H1 (cell line): ENCODE measurements around the gene PDE8B. TPM values are rescaled to one million over a fixed set of nuclear protein-coding genes. Genes with fewer than 3 reads are reported as not detected.
"Not testable (repeated sequence)": the region's sequence is repeated elsewhere in the genome, so short reads cannot be mapped to it uniquely, and the experiment has no call there.

Source experiments
- CTCF ChIA-PET: fragments of 300-600 bp; sonication (Branson Sonifier 250); formaldehyde crosslinking; loops from one replicate; lab custom pipeline; 2021; ENCODE audit not compliant: partially characterized antibody; lab: Charles Lee
- POLR2A ChIA-PET: fragments of 300-600 bp; sonication (Branson Sonifier 250); formaldehyde crosslinking; loops from one replicate; lab custom pipeline; 2021; ENCODE audit warnings: inconsistent platforms; ENCODE audit not compliant: partially characterized antibody; lab: Charles Lee
- DNase-seq, 2 experiments: peaks; one replicate each; pipeline versions ENCODE4 v3.0.0 to v3.0.0-alpha.2; 2010 to 2022; ENCODE audit warnings: low spot score in 2 of 2, low read depth in 1 of 2, mixed read lengths in 1 of 2
- FAIRE-seq: peaks from 2 replicates; lab custom pipeline; 2011; peaks lifted over from hg19 to GRCh38; lab: Jason Lieb, UNC
- H2AFZ ChIP-seq: 2 replicates; pipeline ENCODE4 v1.8.1; 2012; ENCODE audit warnings: low read length, inconsistent platforms
- H2AK5ac ChIP-seq: 2 replicates; pipeline ENCODE4 v1.6.1; 2013; ENCODE audit warnings: low read depth, low read length
- H2BK120ac ChIP-seq: replicated peaks from 2 replicates; pipeline ENCODE3; 2013; ENCODE audit warnings: low read depth, low read length, inconsistent platforms
- H2BK12ac ChIP-seq: 2 replicates; pipeline ENCODE4 v1.6.1; 2013; ENCODE audit warnings: low read depth, low read length
- H2BK15ac ChIP-seq: 2 replicates; pipeline ENCODE4 v1.6.1; 2013; ENCODE audit warnings: low read length
- H2BK20ac ChIP-seq: 2 replicates; pipeline ENCODE4 v1.6.1; 2013; ENCODE audit warnings: low read length
- H2BK5ac ChIP-seq: 2 replicates; pipeline ENCODE4 v1.6.1; 2013; ENCODE audit warnings: low read depth, low read length
- H3K14ac ChIP-seq: 2 replicates; pipeline ENCODE4 v1.6.1; 2013; ENCODE audit warnings: inconsistent platforms; ENCODE audit not compliant: insufficient read length
- H3K18ac ChIP-seq: 2 replicates; pipeline ENCODE4 v1.6.1; 2013; ENCODE audit warnings: low read length; ENCODE audit errors: extremely low read depth
- H3K23ac ChIP-seq: 2 replicates; pipeline ENCODE4 v1.6.1; 2013; ENCODE audit warnings: inconsistent platforms; ENCODE audit not compliant: insufficient read length
- H3K23me2 ChIP-seq: 2 replicates; pipeline ENCODE4 v1.6.1; 2013; ENCODE audit warnings: low read depth, low read length
- H3K27ac ChIP-seq: 2 replicates; pipeline ENCODE4 v1.6.1; 2011; ENCODE audit warnings: low read depth, low read length, inconsistent platforms
- H3K27me3 ChIP-seq, 4 experiments: replicated peaks in 1 of 4; 1 replicate in 1 of 4; 2 replicates in 3 of 4; pipeline versions ENCODE4 v1.6.1 to v1.8.1; 2011 to 2013; ENCODE audit warnings: low read length in 3 of 4, mild to moderate bottlenecking in 3 of 4, inconsistent platforms in 2 of 4, mixed read lengths in 2 of 4, moderate library complexity in 1 of 4; ENCODE audit not compliant: control insufficient read depth in 3 of 4, insufficient read depth in 3 of 4; ENCODE audit errors: extremely low read depth in 1 of 4
- H3K36me3 ChIP-seq, 4 experiments: 2 replicates each; pipeline versions ENCODE4 v1.6.1 to v1.8.1; 2011 to 2013; ENCODE audit warnings: mild to moderate bottlenecking in 4 of 4, low read length in 3 of 4, moderate library complexity in 2 of 4, control low read depth in 1 of 4, inconsistent platforms in 1 of 4; ENCODE audit not compliant: insufficient read depth in 4 of 4, control insufficient read depth in 2 of 4
- H3K4ac ChIP-seq: replicated peaks from 2 replicates; pipeline ENCODE3; 2013; ENCODE audit warnings: low read length, low read depth, mixed read lengths, inconsistent platforms; ENCODE audit not compliant: insufficient read length
- H3K4me1 ChIP-seq, 4 experiments: replicated peaks in 1 of 4; 1 replicate in 1 of 4; 2 replicates in 3 of 4; pipeline versions ENCODE4 v1.6.1 to v1.8.1; 2011 to 2013; ENCODE audit warnings: low read length in 3 of 4, inconsistent platforms in 2 of 4, mixed read lengths in 1 of 4; ENCODE audit not compliant: insufficient read depth in 4 of 4, control insufficient read depth in 3 of 4
- H3K4me2 ChIP-seq, 2 experiments: 2 replicates each; pipeline versions ENCODE4 v1.6.1 to v1.8.1; 2011 to 2013; ENCODE audit warnings: low read depth in 2 of 2, low read length in 2 of 2, control low read depth in 1 of 2, inconsistent platforms in 1 of 2, mild to moderate bottlenecking in 1 of 2; ENCODE audit not compliant: insufficient read depth in 1 of 2
- H3K4me3 ChIP-seq, 4 experiments: fragments of 200-600, 300-600 bp in 1 of 4; sonication (generic), shearing (Covaris generic), sonication (Bioruptor Twin) in 1 of 4; 2 replicates each; pipeline versions ENCODE4 v1.5.1 to v1.8.1; 2011 to 2016; ENCODE audit warnings: low read length in 4 of 4, low read depth in 3 of 4, control low read depth in 2 of 4, inconsistent platforms in 2 of 4, mild to moderate bottlenecking in 2 of 4, mixed read lengths in 1 of 4, moderate library complexity in 1 of 4; ENCODE audit not compliant: insufficient read depth in 2 of 4; ENCODE audit errors: extremely low read depth in 1 of 4
- H3K56ac ChIP-seq: replicated peaks from 2 replicates; pipeline ENCODE3; 2013; ENCODE audit warnings: low read depth, mild to moderate bottlenecking, mixed read lengths, low read length, inconsistent platforms; ENCODE audit not compliant: insufficient read length
- H3K79me1 ChIP-seq: 2 replicates; pipeline ENCODE4 v1.6.1; 2013; ENCODE audit warnings: low read depth, low read length, control low read depth
- H3K79me2 ChIP-seq, 2 experiments: 2 replicates each; pipeline versions ENCODE4 v1.6.1 to v1.8.1; 2012 to 2013; ENCODE audit warnings: low read length in 2 of 2, mild to moderate bottlenecking in 2 of 2, inconsistent platforms in 1 of 2; ENCODE audit not compliant: insufficient read depth in 2 of 2, control insufficient read depth in 1 of 2
- H3K9ac ChIP-seq, 4 experiments: replicated peaks in 1 of 4; 1 replicate in 1 of 4; 2 replicates in 3 of 4; pipeline versions ENCODE4 v1.6.1 to v1.8.1; 2011 to 2013; ENCODE audit warnings: low read depth in 3 of 4, low read length in 3 of 4, control low read depth in 2 of 4, mild to moderate bottlenecking in 2 of 4, moderate library complexity in 2 of 4, inconsistent platforms in 1 of 4; ENCODE audit errors: extremely low read depth in 1 of 4
- H3K9me3 ChIP-seq, 2 experiments: 2 replicates each; pipeline versions ENCODE4 v1.6.1 to v1.8.1; 2012 to 2013; ENCODE audit warnings: mild to moderate bottlenecking in 2 of 2, moderate library complexity in 2 of 2, control low read depth in 1 of 2, inconsistent platforms in 1 of 2, low read depth in 1 of 2, low read length in 1 of 2, mixed read lengths in 1 of 2; ENCODE audit not compliant: insufficient read depth in 2 of 2
- H4K20me1 ChIP-seq, 2 experiments: replicated peaks in 1 of 2; 2 replicates each; pipeline versions ENCODE3 to v1.8.1; 2011 to 2013; ENCODE audit warnings: inconsistent platforms in 2 of 2, low read length in 2 of 2, mild to moderate bottlenecking in 1 of 2; ENCODE audit not compliant: insufficient read depth in 2 of 2, control insufficient read depth in 1 of 2
- H4K5ac ChIP-seq: 2 replicates; pipeline ENCODE4 v1.6.1; 2013; ENCODE audit warnings: low read length, low read depth, mixed read lengths, inconsistent platforms; ENCODE audit not compliant: insufficient read length
- H4K8ac ChIP-seq: 2 replicates; pipeline ENCODE4 v1.8.0; 2013; ENCODE audit warnings: mild to moderate bottlenecking, moderate library complexity, low read length, inconsistent platforms; ENCODE audit not compliant: insufficient read depth; ENCODE audit errors: extremely low read depth
- H4K91ac ChIP-seq: replicated peaks from 2 replicates; pipeline ENCODE3; 2013; ENCODE audit warnings: low read length, mixed read lengths, inconsistent platforms; ENCODE audit not compliant: insufficient read length
- WGBS, 2 experiments: shearing (Covaris generic) in 1 of 2; methylation state at CpG; one replicate each; pipeline versions ENCODE4 v1.1.6 to v1.1.7; 2013 to 2015; ENCODE audit warnings: low lambda C conversion rate in 2 of 2, mixed read lengths in 2 of 2, inconsistent platforms in 1 of 2, low coverage in 1 of 2, missing lambda C conversion rate in 1 of 2; ENCODE audit not compliant: insufficient replicate concordance in 2 of 2, insufficient coverage in 1 of 2, insufficient read length in 1 of 2; ENCODE audit errors: extremely low coverage in 1 of 2, missing lambda C conversion rate in 1 of 2; 5-methylcytosine and 5-hydroxymethylcytosine counted together
- polyA plus RNA-seq, 7 experiments: library from polyadenylated mRNA; depleted of rRNA in 3 of 7; stranded (reverse) in 5 of 7; unstranded in 2 of 7; fragments of >200 nt in 5 of 7; fragments of 200-250 nt in 2 of 7; gene quantifications; 1 replicate in 5 of 7; 2 replicates in 1 of 7; 4 replicates in 1 of 7; pipeline versions ENCODE4 v1.2.1 to v1.2.3, GENCODE V29; 2011 to 2013; ENCODE audit warnings: missing spikeins in 2 of 7, mixed read lengths in 2 of 7
- total RNA-seq: library from RNA; stranded (reverse); fragmentation: NEBNext Ultra II Directional; extraction: Animal tissue kit (Norgen Biotek cat#: 25700); gene quantifications from 2 replicates; pipeline ENCODE4 v1.2.1, GENCODE V29; 2021

The PDE8B gene
- total and polyA plus RNA-seq, 2 of the 8 experiments (the other 6 are each of a cell fraction or from before 2014, with no cell fraction given) = 0.32 to 1.1 TPM

DNA sequence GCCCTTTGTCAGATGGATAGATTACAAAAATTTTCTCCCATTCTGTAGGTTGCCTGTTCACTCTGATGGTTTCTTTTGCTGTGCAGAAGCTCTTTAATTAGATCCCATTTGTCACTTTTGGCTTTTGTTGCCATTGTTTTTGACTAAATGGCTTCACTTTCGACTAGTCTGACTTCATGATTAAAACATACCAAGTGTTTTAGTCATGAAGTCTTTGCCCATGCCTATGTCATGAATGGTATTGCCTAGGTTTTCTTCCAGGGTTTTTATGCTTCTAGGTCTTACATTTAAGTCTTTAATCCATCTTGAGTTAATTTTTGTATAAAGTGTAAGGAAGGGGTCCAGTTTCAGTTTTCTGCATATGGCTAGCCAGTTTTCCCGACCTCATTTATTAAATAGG lies 172.9 kb downstream of the PDE8B start:
- H3K23ac ChIP-seq, H3K4me1 ChIP-seq, H3K56ac ChIP-seq, H2BK20ac ChIP-seq, DNase-seq, POLR2A ChIA-PET, H3K23me2 ChIP-seq, H2AFZ ChIP-seq, H3K14ac ChIP-seq, H2BK15ac ChIP-seq, H3K18ac ChIP-seq, H2BK120ac ChIP-seq, H3K9me3 ChIP-seq, H4K5ac ChIP-seq, H3K79me2 ChIP-seq, H3K4me3 ChIP-seq, H3K27me3 ChIP-seq, H3K36me3 ChIP-seq, H2AK5ac ChIP-seq, H2BK12ac ChIP-seq, H3K27ac ChIP-seq, CTCF ChIA-PET, H2BK5ac ChIP-seq, H3K9ac ChIP-seq, H3K4ac ChIP-seq, H4K91ac ChIP-seq, H4K8ac ChIP-seq, H3K79me1 ChIP-seq, H3K4me2 ChIP-seq, FAIRE-seq, H4K20me1 ChIP-seq: not testable (repeated sequence)
- 93% methylated on average over 2 of the region's 2 CpGs; no CpG with 5 or more reads in 1 of the 2 experiments for WGBS, 2 experiments

DNA sequence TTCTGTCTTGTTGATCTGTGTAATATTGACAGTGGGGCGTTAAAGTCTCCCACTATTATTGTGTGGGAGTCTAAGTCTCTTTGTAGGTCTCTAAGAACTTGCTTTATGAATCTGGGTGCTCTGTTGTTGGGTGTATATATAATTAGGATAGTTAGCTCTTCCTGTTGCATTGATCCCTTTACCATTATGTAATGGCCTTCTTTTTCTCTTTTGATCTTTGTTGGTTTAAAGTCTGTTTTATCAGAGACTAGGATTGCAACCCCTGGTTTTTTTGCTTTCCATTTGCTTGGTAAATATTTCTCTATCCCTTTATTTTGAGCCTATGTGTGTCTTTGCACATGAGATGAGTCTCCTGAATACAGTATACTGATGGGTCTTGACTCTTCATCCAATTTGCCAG lies 175.9 kb downstream of the PDE8B start:
- H3K18ac ChIP-seq, H3K23ac ChIP-seq, H4K91ac ChIP-seq, H3K4me2 ChIP-seq, H4K20me1 ChIP-seq, H4K8ac ChIP-seq, H2BK15ac ChIP-seq, H2BK120ac ChIP-seq, H3K4me1 ChIP-seq, H3K79me2 ChIP-seq, H3K27me3 ChIP-seq, H2AFZ ChIP-seq, CTCF ChIA-PET, H3K14ac ChIP-seq, H3K27ac ChIP-seq, H3K79me1 ChIP-seq, FAIRE-seq, DNase-seq, H3K4ac ChIP-seq, H2BK20ac ChIP-seq, H3K56ac ChIP-seq, H3K36me3 ChIP-seq, H3K9ac ChIP-seq, POLR2A ChIA-PET, H3K4me3 ChIP-seq, H3K9me3 ChIP-seq, H2BK12ac ChIP-seq, H2BK5ac ChIP-seq, H2AK5ac ChIP-seq, H3K23me2 ChIP-seq, H4K5ac ChIP-seq: not testable (repeated sequence)
- 86% methylated on average over 1 of the region's 1 CpG; no CpG with 5 or more reads in 1 of the 2 experiments for WGBS, 2 experiments
